Mesothelial cell of epicardium (in vitro differentiated cells): ENCODE results near the gene ITGAL. TPM values are rescaled to one million over a fixed set of nuclear protein-coding genes. Genes with fewer than 3 reads are reported as not detected.
A peak's percentile ranks its signal among the peaks of the same experiment; 100 is the strongest.

Source experiments
- DNase-seq, 2 experiments: peaks; one replicate each; pipeline ENCODE4 v3.0.0; 2021; ENCODE audit warnings: low spot score in 2 of 2; ENCODE audit not compliant: unreplicated experiment in 2 of 2
- H3K27ac Mint-ChIP-seq: 2 replicates; pipeline ENCODE4 v1.8.0; 2021; ENCODE audit warnings: mixed read lengths
- H3K27me3 Mint-ChIP-seq: 2 replicates; pipeline ENCODE4 v1.8.0; 2021; ENCODE audit warnings: low read depth, mixed read lengths
- H3K36me3 Mint-ChIP-seq: 2 replicates; pipeline ENCODE4 v1.8.0; 2021; ENCODE audit warnings: mixed read lengths
- H3K4me1 Mint-ChIP-seq: 2 replicates; pipeline ENCODE4 v1.8.0; 2021; ENCODE audit warnings: mixed read lengths
- H3K4me3 Mint-ChIP-seq: 2 replicates; pipeline ENCODE4 v1.8.0; 2021; ENCODE audit warnings: mild to moderate bottlenecking, moderate library complexity, mixed read lengths
- H3K9me3 Mint-ChIP-seq: 2 replicates; pipeline ENCODE4 v1.8.0; 2021; ENCODE audit warnings: mixed read lengths
- CTCF ChIP-seq: fragments of 200-600 bp; sonication (generic); IDR thresholded peaks from one replicate; pipeline ENCODE4 v1.5.0; 2021; ENCODE audit warnings: antibody characterized with exemption; ENCODE audit not compliant: unreplicated experiment
- total RNA-seq: library from RNA; stranded (reverse); gene quantifications from 3 replicates; pipeline ENCODE4 v1.2.1, GENCODE V29; 2021

ITGAL gene
- total RNA-seq, 1 donor from 2014 or later: not detected

DNA sequence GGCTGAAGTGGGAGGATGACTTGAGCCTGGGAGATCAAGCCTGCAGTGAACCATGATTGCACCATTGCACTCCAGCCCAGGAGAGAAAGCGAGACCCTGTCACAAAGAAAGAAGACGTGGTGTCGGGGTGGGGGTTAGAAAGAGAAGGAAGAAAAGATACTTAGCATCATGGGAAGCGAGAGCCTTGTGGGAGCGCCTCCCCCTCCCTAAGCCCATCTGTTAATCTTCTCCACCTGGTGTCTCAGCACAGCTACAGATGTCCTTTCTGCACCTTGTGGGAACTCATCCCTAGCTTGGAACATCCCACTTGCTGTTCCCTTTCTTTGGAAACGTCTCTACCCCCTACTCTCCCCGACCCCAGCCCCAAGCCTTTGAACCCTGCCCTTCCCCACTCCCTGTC is 93.0 kb downstream of the ITGAL start:
- Mint-ChIP-seq H3K4me1 (peaks cover 19% of the 10 kb centered on the region), H3K27me3 (no peaks in the 10 kb centered on the region), H3K9me3 (no peaks in the 10 kb centered on the region), H3K36me3 (no peaks in the 10 kb centered on the region), H3K4me3 (no peak overlapping the region), H3K27ac (no peak overlapping the region)
- no peak for TF ChIP-seq CTCF
- no peak for DNase-seq

DNA sequence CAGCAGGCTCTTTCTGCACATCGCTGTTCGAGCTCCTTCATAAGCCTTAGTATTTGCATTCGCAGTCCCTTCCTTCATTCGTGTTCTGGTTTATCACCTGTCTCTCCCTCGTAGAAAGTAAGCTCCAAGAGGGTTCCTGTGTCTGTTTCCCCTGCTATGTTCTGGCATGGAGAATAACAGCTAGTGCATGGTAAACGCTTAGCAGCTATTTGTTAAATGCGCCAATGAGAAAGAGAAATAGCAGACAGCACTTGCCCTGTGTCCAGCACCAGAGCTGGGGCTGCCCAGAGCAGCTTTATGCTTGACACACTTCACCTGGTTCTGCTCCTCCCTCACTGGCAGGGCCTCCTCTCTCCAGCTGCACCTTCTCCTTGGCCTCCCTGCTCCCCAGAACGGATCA is 93.4 kb downstream of the ITGAL start:
- Mint-ChIP-seq H3K4me1 (peaks cover 20% of the 10 kb centered on the region), H3K27ac (no peak overlapping the region), H3K9me3 (no peaks in the 10 kb centered on the region), H3K36me3 (no peaks in the 10 kb centered on the region), H3K27me3 (no peaks in the 10 kb centered on the region), H3K4me3 (no peak overlapping the region)
- DNase-seq: no peak
- no peak for TF ChIP-seq CTCF

DNA sequence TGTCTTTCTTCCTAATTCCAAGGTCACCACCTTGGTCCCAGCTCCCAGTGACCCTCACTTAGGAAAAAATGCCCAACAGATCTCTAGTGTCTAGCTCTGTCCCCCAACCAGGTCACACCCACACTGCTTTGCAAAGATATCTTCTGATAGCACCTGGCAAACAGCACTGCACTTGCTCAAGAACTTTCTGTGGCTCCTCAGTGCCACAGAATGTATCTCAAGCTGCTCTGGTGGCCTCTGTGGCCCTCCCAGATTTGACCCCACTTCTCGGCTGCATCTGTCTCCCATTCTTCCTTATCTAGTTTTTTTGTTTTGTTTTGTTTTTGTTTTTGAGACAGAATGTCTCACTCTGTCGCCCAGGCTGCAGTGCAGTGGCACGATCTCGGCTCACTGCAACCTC is 94.0 kb downstream of the ITGAL start:
- no peak overlapping the region for H3K27ac Mint-ChIP-seq
- no peaks in the 10 kb centered on the region for H3K36me3 Mint-ChIP-seq
- H3K4me3 Mint-ChIP-seq: no peak overlapping the region

DNA sequence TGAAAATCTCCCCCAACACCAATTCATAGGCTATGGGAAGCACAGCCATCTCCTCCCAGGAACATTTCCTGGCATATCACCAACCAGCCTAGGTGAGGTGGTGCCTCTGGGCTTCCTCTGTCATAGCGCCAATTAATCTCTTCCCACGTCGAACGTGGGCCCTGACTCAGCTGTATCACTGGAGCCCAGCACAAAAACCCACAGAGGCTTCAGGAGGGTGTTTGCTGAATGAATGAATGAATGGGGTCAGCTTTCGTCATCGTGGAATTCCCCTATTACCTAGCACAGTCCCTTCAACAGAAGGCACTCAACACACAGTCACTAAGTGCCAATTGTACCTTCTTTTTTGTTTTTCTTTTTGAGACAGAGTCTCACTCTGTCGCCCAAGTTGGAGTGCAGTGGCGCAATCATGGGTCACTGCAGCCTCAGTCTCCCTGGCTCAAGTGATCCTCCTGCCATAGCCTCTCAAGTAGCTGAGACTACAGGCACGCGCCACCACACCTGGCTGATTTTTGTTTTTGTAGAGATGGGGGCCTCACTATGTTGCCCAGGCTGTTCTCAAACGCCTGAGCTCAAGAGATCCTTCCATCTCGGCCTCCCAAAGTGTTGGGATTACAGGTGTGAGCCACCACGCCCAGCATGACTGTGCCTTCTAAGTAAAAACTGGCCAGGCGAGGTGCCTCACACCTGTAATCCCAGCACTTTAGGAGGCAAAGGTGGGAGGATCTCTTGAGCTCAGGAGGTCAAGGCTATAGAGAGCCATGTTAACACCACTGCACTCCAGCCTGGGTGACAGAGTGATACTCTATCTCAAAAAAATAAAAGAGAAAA is 94.8 kb downstream of the ITGAL start:
- peak overlapping the region; percentile 87 for H3K27ac Mint-ChIP-seq
- no peaks in the 10 kb centered on the region for H3K27me3 Mint-ChIP-seq
- peaks cover 23% of the 10 kb centered on the region for H3K4me1 Mint-ChIP-seq
- no peaks in the 10 kb centered on the region for H3K9me3 Mint-ChIP-seq
- H3K4me3 Mint-ChIP-seq: no peak overlapping the region
- H3K36me3 Mint-ChIP-seq: no peaks in the 10 kb centered on the region
- no peak for TF ChIP-seq CTCF
- DNase-seq: no peak

More for the DNA sequence above, 94.0 kb downstream of the ITGAL start:
- no peaks in the 10 kb centered on the region for H3K27me3 Mint-ChIP-seq
- H3K4me1 Mint-ChIP-seq: peaks cover 20% of the 10 kb centered on the region
- no peak for TF ChIP-seq CTCF
- no peaks in the 10 kb centered on the region for H3K9me3 Mint-ChIP-seq
- no peak for DNase-seq

DNA sequence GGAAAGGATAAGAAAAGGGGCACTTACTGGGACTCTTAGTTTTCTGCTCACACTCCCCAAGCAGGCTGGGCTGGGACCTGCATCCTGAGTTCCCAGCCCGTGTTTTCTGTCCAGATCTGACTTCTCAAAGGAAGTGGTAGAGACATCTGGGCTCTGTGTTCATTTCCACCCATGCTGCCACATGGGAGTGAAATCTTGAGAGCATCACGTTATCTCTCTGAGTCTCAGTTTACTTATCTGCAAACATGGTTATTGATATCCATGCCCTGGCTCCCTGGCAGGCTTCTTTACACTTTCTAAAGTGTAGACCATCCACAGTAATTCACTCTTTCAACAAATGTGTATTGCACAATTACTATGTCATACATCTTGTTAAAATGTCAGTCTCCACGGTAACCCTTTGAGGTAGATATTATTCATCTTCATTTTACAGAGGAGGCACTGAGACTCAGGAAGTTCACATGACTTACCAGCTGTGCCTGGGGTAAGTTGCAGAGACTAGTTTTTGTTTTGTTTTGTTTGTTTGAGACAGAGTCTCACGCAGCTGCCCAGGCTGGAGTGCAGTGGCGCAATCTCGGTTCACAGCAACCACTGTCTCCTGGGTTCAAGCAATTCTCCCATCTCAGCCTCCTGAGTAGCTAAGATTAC is 95.6 kb downstream of the ITGAL start:
- TF ChIP-seq CTCF: no peak
- no peak overlapping the region for H3K4me3 Mint-ChIP-seq

More for the DNA sequence above, 95.6 kb downstream of the ITGAL start:
- no peaks in the 10 kb centered on the region for H3K27me3 Mint-ChIP-seq
- H3K27ac Mint-ChIP-seq: peak overlapping the region; percentile 87
- H3K9me3 Mint-ChIP-seq: no peaks in the 10 kb centered on the region
- peaks cover 24% of the 10 kb centered on the region for H3K4me1 Mint-ChIP-seq
- H3K36me3 Mint-ChIP-seq: no peaks in the 10 kb centered on the region
- DNase-seq: no peak
